Panc1 (cell line): ENCODE data around the gene KRTAP10-11. TPM values are rescaled to one million over a fixed set of nuclear protein-coding genes. Genes with fewer than 3 reads are reported as not detected.

Source experiments
- ATAC-seq: fragments of 200-7000 bp; cut with Tn5 transposase; 2 replicates; pipeline ENCODE4 v1.9.1; 2020; ENCODE audit warnings: mild to moderate bottlenecking, moderate library complexity
- BruUV-seq: library from RNA; stranded (reverse); fragments of 400-500 nt; replicated peaks from 2 replicates; lab custom pipeline; 2021; lab: Mats Ljungman, UMichigan
- CTCF ChIA-PET: fragments of 300-600 bp; sonication (Branson Sonifier 250); formaldehyde crosslinking; loops from one replicate; lab custom pipeline; 2022; ENCODE audit warnings: antibody characterized with exemption; lab: Charles Lee
- POLR2A ChIA-PET: fragments of 300-600 bp; sonication (Branson Sonifier 250); formaldehyde crosslinking; loops from one replicate; lab custom pipeline; 2022; ENCODE audit warnings: antibody characterized with exemption; lab: Charles Lee
- DNase-seq: peaks from one replicate; pipeline ENCODE4 v3.0.0-alpha.2; 2010; ENCODE audit warnings: low read depth, low spot score
- H3K27ac ChIP-seq: 2 replicates; pipeline ENCODE4 v1.5.1; 2011; ENCODE audit warnings: mild to moderate bottlenecking, low read length, inconsistent platforms
- H3K27me3 ChIP-seq: fragments of 200-500 bp; sonication (Bioruptor generic); 2 replicates; pipeline ENCODE4 v1.6.0; 2014; ENCODE audit warnings: low read length, inconsistent platforms; ENCODE audit not compliant: control insufficient read depth, insufficient read depth
- H3K36me3 ChIP-seq: fragments of 200-500 bp; sonication (Bioruptor generic); 2 replicates; pipeline ENCODE4 v1.5.1; 2014; ENCODE audit warnings: inconsistent platforms, mild to moderate bottlenecking, low read length, moderate library complexity; ENCODE audit not compliant: control insufficient read depth, insufficient read depth
- H3K4me1 ChIP-seq: 2 replicates; pipeline ENCODE4 v1.5.1; 2011; ENCODE audit warnings: inconsistent platforms, mild to moderate bottlenecking, low read length, moderate library complexity; ENCODE audit not compliant: control insufficient read depth, insufficient read depth
- H3K4me3 ChIP-seq, 2 experiments: 2 replicates each; pipeline ENCODE4 v1.5.1; 2011 to 2012; ENCODE audit warnings: low read depth in 2 of 2, low read length in 2 of 2, mild to moderate bottlenecking in 2 of 2, inconsistent platforms in 1 of 2, moderate library complexity in 1 of 2
- H3K9me3 ChIP-seq: fragments of 200-500 bp; sonication (Bioruptor generic); 2 replicates; pipeline ENCODE4 v1.5.1; 2014; ENCODE audit warnings: low read depth, mild to moderate bottlenecking, inconsistent platforms, low read length, moderate library complexity; ENCODE audit not compliant: control insufficient read depth, insufficient read depth
- CTCF ChIP-seq: fragments of 450-650 bp; IDR thresholded peaks from 2 replicates; pipeline ENCODE4 v1.5.1; 2017; ENCODE audit warnings: mild to moderate bottlenecking
- POLR2AphosphoS5 ChIP-seq: IDR thresholded peaks from 2 replicates; pipeline ENCODE4 v1.6.1; 2012; ENCODE audit warnings: mild to moderate bottlenecking, low read depth, low read length, moderate library complexity
- REST ChIP-seq, 2 experiments: IDR thresholded peaks; 2 replicates each; pipeline ENCODE4 v1.6.1; 2011 to 2012; ENCODE audit warnings: low read depth in 2 of 2, control low read depth in 1 of 2, low read length in 1 of 2, mild to moderate bottlenecking in 1 of 2, moderate library complexity in 1 of 2; ENCODE audit not compliant: insufficient read depth in 1 of 2
- SIN3A ChIP-seq: IDR thresholded peaks from 2 replicates; pipeline ENCODE4 v1.6.1; 2012; ENCODE audit warnings: low read depth, mild to moderate bottlenecking, low read length, moderate library complexity, borderline replicate concordance; ENCODE audit not compliant: insufficient read depth
- TCF7L2 ChIP-seq: IDR thresholded peaks from 2 replicates; pipeline ENCODE4 v1.6.1; 2011; ENCODE audit warnings: mild to moderate bottlenecking, low read depth, low read length, inconsistent platforms
- in situ Hi-C: cut with HindIII; loops from 2 replicates; pipeline ENCODE4 v1.10.0; 2016; ENCODE audit warnings: low sequenced_read_pairs, low pct_unique_long_range_greater_than_20kb
- intact Hi-C: fragments of 100-400 bp; cut with micrococcal nuclease; formaldehyde crosslinking; loops from one replicate; pipeline ENCODE4 v1.10.0; 2022; ENCODE audit not compliant: unreplicated experiment
- total RNA-seq: library from RNA; stranded (reverse); gene quantifications from one replicate; pipeline ENCODE4 v1.2.1, GENCODE V29; 2021; ENCODE audit not compliant: unreplicated experiment

The KRTAP10-11 gene
- total RNA-seq, 1 experiment from 2014 or later, result not detected

- ATAC-seq, result no peak
- H3K4me1 ChIP-seq, result no peaks in the 10 kb centered on the region
- in situ Hi-C loops (no loop called here), intact Hi-C loops (no loop called here)
- DNase-seq, result no peak
- H3K27me3 ChIP-seq, result no peaks in the 10 kb centered on the region
- no TSS peak for BruUV-seq
- no peak for TF ChIP-seq REST (IDR thresholded peaks at IDR 0.05; ENCODE audit: insufficient read depth in 1 of 2, low read depth in 2 of 2, low read length in 1 of 2)
- no peak for TF ChIP-seq SIN3A
- no peak for TF ChIP-seq CTCF
- no peak for TF ChIP-seq POLR2AphosphoS5
- TF ChIP-seq TCF7L2, result no peak
- no peak overlapping the region for H3K4me3 ChIP-seq
- H3K9me3 ChIP-seq, result no peaks in the 10 kb centered on the region
- H3K27ac ChIP-seq, result no peak overlapping the region
- POLR2A ChIA-PET, result no interaction called here
- CTCF ChIA-PET, result interaction anchor here (0.6 kb wide), 1 partner anchor 278 kb away, joined by 4 read pairs; no protein-coding TSS in a partner anchor
- H3K36me3 ChIP-seq, result no peaks in the 10 kb centered on the region
Measured at GRCh38 chr21:44639331-44639655, 6.9 kb upstream of the KRTAP10-11 start.

GRCh38 chr21:44640761-44641160 lies 5.5 kb upstream of the KRTAP10-11 start:
- in situ Hi-C loops, result no loop called here
- BruUV-seq, result no TSS peak

More at GRCh38 chr21:44640761-44641160, 5.5 kb upstream of the KRTAP10-11 start:
- ChIA-PET POLR2A (no interaction called here), CTCF (no interaction called here)
- no peak overlapping the region for H3K4me3 ChIP-seq
- no peaks in the 10 kb centered on the region for H3K9me3 ChIP-seq
- DNase-seq (no peak), ATAC-seq (no peak)
- no peak overlapping the region for H3K27ac ChIP-seq
- H3K4me1 ChIP-seq, result no peaks in the 10 kb centered on the region
- intact Hi-C loops, result no loop called here
- no peaks in the 10 kb centered on the region for H3K36me3 ChIP-seq
- TF ChIP-seq CTCF, result no peak
- no peak for TF ChIP-seq REST (IDR thresholded peaks at IDR 0.05; ENCODE audit: insufficient read depth in 1 of 2, low read depth in 2 of 2, low read length in 1 of 2)
- no peaks in the 10 kb centered on the region for H3K27me3 ChIP-seq
